Left forelimb (tissue), 1 donor: Measurements from ENCODE around the gene EIPR1.
A peak's percentile ranks its signal among the peaks of the same experiment; 100 is the strongest.
"Not testable (repeated sequence)": the region's sequence is repeated elsewhere in the genome, so short reads cannot be mapped to it uniquely, and the experiment has no call there.

ENCODE experiments used
- DNase-seq: peaks from one replicate; pipeline ENCODE4 v3.0.0-alpha.2; 2018; ENCODE audit warnings: low spot score

EIPR1 gene

DNA sequence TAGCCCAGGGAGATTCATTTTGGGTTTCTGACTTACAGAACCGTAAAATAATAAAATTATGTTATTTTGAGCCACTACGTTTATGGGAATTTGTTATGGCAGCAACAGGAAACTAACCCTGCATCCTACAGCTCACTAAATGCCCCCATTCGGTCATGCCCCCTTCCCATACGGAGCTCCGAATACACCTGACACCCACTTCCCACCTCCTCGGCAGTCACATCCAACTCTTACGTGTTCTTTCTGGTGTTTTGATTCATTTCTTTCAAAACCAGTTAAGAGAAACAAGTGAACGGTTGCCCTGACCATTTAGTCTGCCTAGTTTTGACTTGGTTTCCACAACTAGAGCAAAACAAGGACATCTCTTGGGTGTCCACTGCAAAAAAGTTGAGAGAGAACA is 19.7 kb downstream of the EIPR1 start:
- no peak for DNase-seq

DNA sequence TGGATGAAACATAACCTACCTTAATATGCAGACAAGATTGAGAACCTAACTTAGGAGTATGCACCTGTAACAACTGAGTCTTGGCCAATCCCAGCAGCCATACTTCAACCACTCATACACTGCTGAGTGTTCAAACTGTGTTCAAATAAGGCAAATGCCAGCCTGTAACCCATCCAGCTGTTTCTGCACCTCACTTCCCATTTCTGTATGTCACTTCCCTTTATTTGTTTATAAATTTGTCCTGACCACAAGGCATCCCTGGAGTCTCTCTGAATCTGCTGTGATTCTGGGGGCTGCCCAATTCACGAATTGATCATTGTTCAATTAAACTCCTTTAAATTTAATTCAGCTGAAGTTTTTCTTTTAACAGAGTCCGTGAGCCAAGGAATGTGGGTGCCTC is 20.2 kb downstream of the EIPR1 start:
- not testable (repeated sequence) for DNase-seq

DNA sequence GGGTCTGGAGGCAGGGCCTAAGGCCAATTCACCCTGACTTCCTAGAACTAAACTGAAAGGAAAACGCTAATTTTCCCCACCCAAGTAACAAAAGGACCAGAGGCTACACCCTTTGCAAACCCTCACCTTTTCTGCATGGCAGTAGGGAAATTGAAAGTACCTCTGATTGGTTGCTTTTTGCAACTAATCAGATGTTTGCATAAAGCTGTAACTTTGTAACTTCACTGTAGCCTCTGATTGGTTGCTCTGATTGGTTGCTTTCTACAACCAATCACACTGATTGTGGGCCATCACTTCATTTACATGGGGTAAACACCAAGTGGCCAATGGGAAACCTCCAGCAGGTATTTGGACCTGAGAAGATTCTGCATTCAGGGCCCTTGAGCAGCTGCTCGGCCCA is 20.8 kb downstream of the EIPR1 start:
- DNase-seq, result no peak

DNA sequence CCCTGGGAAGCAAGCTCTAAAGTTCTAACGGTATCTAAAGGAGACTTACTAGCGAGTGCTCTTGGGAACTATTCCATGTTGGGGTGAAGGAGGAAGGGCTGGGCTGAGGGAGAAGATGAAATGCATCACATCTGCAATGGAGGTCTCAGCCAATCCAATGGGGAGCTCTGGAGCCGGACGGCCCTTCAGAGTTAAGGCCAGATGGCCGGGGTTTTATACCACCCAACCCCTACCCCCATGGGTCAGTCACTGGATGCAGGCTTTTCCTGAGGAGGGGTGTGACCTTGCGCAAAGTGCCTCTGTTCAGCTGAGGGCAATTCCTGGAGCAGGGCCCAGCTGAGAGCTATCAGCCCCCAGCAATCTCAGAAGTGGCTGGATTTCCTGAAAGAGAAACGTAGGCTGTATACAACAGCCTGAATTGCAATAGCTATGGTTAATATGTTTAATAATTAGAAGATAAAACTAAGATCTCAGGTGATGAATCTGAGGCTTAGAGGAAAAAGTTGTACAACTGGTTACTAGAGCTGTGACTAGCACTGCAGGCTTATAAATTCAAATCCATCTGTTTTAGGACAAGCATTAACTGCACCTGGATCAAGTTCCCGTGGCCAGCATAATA is 21.6 kb downstream of the EIPR1 start:
- DNase-seq, result no peak

GRCh38 chr2:3354986-3355385 is 22.6 kb downstream of the EIPR1 start:
- DNase-seq, result no peak

DNA sequence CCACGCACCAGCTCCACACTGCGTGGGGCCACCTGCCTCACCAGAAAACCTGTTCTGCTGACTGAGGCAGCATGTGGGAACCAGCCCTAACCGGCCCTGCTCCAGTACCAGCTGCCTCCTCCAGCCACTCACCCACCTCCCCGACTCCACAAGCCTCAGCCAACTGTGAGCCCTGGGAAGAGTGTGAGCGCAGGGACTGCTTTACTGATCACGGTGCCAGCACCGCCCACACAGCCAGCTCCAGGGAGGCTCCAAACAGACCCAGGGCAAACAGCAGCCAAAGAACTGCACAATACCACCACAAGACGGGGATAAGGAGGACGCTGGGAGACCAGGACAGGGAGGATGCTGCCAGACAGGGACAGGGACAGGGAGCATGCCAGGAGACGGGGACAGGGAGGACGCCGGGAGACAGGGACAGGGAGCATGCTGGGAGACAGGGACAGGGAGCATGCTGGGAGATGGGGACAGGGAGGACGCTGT is 28.4 kb downstream of the EIPR1 start:
- no peak for DNase-seq

- no peak for DNase-seq
These were observed 28.9 kb downstream of the EIPR1 start for GRCh38 chr2:3348767-3349166.

DNA sequence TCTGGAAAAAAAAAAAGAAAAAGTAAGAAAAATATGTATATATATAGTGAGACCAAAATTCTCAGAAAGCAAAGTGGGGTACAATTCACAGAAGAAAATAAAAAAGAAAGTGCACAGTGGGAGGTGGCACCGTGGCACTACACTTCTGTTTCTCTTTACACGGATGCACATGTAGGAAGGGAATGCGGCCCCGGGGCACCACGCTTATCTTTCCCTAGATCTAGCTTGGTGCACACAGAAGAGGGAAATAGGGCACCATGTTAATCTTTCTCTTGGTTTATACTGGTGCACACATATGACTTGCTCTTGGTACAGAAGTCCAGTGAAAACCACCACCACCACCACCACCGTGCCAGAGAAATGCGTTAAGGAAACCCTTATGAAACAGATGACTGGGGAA is 32.0 kb downstream of the EIPR1 start:
- DNase-seq, result no peak

DNA sequence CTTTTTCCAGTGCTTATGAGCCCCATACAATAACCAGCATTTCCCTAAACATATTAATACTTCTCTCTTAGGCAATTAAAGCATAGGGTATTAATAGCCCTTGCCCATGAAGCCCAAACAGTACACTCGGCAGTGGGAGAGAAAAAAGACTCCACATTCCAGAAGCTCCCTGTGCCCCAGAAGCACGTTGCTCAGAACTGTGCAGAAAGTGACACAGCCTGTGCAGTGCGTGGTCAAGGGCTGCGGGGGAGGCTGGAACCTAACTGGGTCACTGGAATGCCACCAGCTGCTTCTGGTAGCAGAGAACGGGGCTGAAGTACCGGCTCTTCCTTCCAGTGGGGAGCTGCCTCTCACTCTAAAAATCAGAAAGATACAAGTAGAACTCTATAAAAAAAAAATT is 32.7 kb downstream of the EIPR1 start:
- no peak for DNase-seq

DNA sequence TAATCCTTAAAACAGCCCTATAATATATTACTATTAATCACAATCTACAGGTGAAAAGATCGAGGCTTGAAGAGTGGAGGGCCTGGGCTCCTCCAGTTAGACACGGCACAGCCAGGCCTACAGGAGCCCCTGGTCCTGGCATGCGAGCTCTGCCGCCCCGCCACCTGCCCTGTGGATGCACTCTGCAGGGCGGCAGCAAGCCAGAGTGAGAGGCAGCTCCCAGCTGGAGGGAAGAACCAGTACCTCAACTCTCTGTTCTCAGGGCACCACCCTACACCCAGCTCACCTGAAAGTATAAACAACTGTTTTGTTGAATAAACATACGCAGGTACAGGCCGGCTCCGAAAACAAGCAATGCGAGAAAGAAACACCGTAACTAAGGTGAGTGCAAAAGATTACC is 34.6 kb downstream of the EIPR1 start:
- no peak for DNase-seq

GRCh38 chr2:3342324-3342723 is 35.3 kb downstream of the EIPR1 start:
- DNase-seq, result no peak

DNA sequence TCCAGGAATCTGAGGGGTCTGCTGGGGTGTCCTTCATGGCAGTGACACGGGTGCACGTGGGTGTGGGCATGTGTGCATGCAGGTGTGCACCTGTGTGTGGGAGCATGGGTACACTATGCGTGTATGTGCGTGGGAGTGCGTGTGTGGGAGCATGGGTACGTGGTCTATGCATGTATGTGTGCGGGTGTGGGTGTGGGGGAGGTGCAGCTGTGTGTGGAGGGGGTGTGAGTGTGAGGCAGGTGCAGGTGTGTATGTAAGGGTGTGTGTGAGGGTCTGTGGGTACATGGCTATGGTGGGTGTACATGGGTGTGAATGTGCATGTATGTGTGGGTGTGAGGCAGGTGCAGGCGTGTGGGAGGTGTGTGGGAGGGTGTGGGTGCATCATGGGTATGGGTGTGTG is 36.3 kb downstream of the EIPR1 start:
- no peak for DNase-seq

GRCh38 chr2:3340144-3340543 is 37.5 kb downstream of the EIPR1 start:
- DNase-seq, result no peak

- DNase-seq, result no peak
These were observed 39.3 kb downstream of the EIPR1 start for GRCh38 chr2:3338340-3338739.

DNA sequence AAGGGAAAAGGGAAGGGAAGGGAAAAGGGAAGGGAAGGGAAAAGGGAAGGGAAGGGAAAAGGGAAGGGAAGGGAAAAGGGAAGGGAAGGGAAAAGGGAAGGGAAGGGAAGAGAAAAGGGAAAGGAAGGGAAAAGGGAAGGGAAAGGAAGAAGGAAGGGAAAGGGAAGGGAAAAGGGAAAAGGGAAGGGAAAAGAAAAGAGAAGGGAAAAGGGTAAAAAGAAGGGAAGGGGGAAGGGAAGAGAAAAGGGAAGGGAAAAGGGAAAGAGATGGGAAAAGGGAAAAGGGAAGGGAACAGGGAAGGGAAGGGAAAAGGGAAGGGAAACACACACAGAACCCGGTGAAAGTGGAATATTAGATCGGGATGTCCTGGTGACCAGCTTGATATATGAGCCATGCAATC is 40.8 kb downstream of the EIPR1 start:
- DNase-seq, result no peak

- peak; percentile 75 for DNase-seq
These were observed 42.9 kb downstream of the EIPR1 start for GRCh38 chr2:3334392-3335345.

- DNase-seq, result no peak
These were observed 45.5 kb downstream of the EIPR1 start for GRCh38 chr2:3332133-3332532.

- DNase-seq, result no peak
These were observed 48.1 kb downstream of the EIPR1 start for GRCh38 chr2:3329491-3329890.

GRCh38 chr2:3326871-3327270 is 50.7 kb downstream of the EIPR1 start:
- DNase-seq, result no peak

GRCh38 chr2:3326182-3326537 is 51.5 kb downstream of the EIPR1 start:
- no peak for DNase-seq

DNA sequence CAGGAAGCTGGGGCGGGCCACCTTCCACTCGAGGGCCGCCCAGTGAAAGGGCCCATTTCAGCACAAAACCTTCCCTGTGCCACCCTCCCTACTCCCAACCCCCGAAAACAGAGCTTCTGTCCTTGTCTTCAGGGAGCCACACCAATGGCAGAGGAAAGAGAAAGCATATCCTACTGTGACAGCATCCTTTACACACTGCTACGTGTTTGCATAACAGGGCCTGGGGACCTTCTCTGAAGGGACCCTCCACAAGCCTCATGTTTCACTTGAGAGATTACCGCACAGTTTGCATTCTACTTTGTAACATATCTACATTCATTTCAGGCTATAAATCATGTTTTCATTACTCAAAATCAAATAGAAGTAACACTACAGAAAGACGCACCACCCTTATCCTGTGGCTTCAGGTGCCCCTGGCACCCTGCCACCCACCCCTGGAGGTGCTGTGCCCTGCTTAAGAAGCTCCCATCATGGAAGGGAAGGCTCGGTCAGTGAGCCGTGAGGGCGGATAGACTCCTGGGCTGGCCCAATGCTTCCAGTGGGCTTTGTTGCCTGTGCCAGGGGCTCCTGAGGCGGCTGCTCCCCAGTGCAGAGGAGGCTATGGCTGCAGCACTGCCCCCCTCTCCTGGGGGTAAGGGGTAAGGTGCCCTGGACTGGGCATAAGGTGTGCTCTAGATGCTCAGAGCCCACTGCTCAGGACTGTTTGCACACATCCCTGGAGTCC is 52.0 kb downstream of the EIPR1 start:
- DNase-seq, result peak; percentile 9

- no peak for DNase-seq
These were observed 53.0 kb downstream of the EIPR1 start for GRCh38 chr2:3324404-3325281.
